ENCODE data around the gene PTPRN2. TPM values are rescaled to one million over a fixed set of nuclear protein-coding genes. Genes with fewer than 3 reads are reported as not detected.

Gene PTPRN2
- total RNA-seq, 1 experiment from 2014 or later = 2.1 TPM

GRCh38 chr7:157925383-157925875, 662.2 kb downstream of the PTPRN2 start:
- no peaks in the 10 kb centered on the region for H3K9me3 ChIP-seq (ENCODE audit: control insufficient read depth in 1 of 2, insufficient read depth in 1 of 2, low read depth in 1 of 2, low read length in 2 of 2)
- ATAC-seq (no peak), DNase-seq (ENCODE audit: low read depth, low spot score) (no peak)
- H3K4me2 ChIP-seq (ENCODE audit: low read length) = no peak overlapping the region
- TF ChIP-seq JUND (IDR thresholded peaks at IDR 0.05) = no peak
- TF ChIP-seq ATF3 (IDR thresholded peaks at IDR 0.05) = no peak
- TF ChIP-seq SP1 (IDR thresholded peaks at IDR 0.05; ENCODE audit: low read depth) = no peak
- no peak for TF ChIP-seq CBX3 (IDR thresholded peaks at IDR 0.05; ENCODE audit: low read depth)
- TF ChIP-seq EGR1 (IDR thresholded peaks at IDR 0.05; ENCODE audit: low read depth) = no peak
- TF ChIP-seq ZNF274 (IDR thresholded peaks at IDR 0.05; ENCODE audit: low read depth, low read length) = no peak
- no peak for TF ChIP-seq SRF (IDR thresholded peaks at IDR 0.05; ENCODE audit: low read depth)
- TF ChIP-seq YY1 (IDR thresholded peaks at IDR 0.05; ENCODE audit: extremely low read depth, insufficient replicate concordance, low read depth, low read length) = no peak
- no peak for TF ChIP-seq ZFX (IDR thresholded peaks at IDR 0.05)
- H3K27me3 ChIP-seq (ENCODE audit: insufficient read depth, low read length) = peaks cover 22% of the 10 kb centered on the region; the same call in 1 of the 2 replicates
- H3K9me2 ChIP-seq (ENCODE audit: insufficient read depth) = no peaks in the 10 kb centered on the region
- H3K36me3 ChIP-seq (ENCODE audit: control insufficient read depth in 1 of 2, insufficient read depth in 2 of 2, low read length in 2 of 2) = no peaks in the 10 kb centered on the region
- no peak overlapping the region for H2AFZ ChIP-seq (ENCODE audit: low read depth, low read length, poor library complexity, severe bottlenecking)
- H3K9ac ChIP-seq (ENCODE audit: low read length) = no peak overlapping the region
- RAD21 ChIA-PET (ENCODE audit: low non-redundant PET in 1 of 2, low total read pairs in 2 of 2, uncharacterized antibody in 2 of 2, unreplicated experiment in 2 of 2) = no interaction called here
- H3K4me1 ChIP-seq (ENCODE audit: control insufficient read depth in 1 of 2, insufficient read depth in 2 of 2, low read length in 2 of 2) = no peaks in the 10 kb centered on the region
- H3K27ac ChIP-seq (ENCODE audit: low read depth, low read length) = no peak overlapping the region
- POLR2A ChIA-PET = no interaction called here
- CTCF ChIA-PET = no interaction called here
- H3K79me2 ChIP-seq (ENCODE audit: insufficient read depth, low read length) = no peaks in the 10 kb centered on the region
- no peaks in the 10 kb centered on the region for H4K20me1 ChIP-seq (ENCODE audit: insufficient read depth)
- intact Hi-C loops (cut with micrococcal nuclease) = no loop called here
- H3K4me3 ChIP-seq (replicated peaks in 1 of 2; ENCODE audit: low read depth in 1 of 2, low read length in 2 of 2) = no peak overlapping the region
- BruUV-seq (replicated peaks) = no TSS peak

- ATAC-seq (no peak), DNase-seq (ENCODE audit: low read depth, low spot score) (no peak)
- Histone ChIP-seq H3K36me3 (ENCODE audit: control insufficient read depth in 1 of 2, insufficient read depth in 2 of 2, low read length in 2 of 2) (no peaks in the 10 kb centered on the region), H3K4me3 (replicated peaks in 1 of 2; ENCODE audit: low read depth in 1 of 2, low read length in 2 of 2) (no peak overlapping the region), H3K79me2 (ENCODE audit: insufficient read depth, low read length) (no peaks in the 10 kb centered on the region), H2AFZ (ENCODE audit: low read depth, low read length, poor library complexity, severe bottlenecking) (no peak overlapping the region), H3K27me3 (ENCODE audit: insufficient read depth, low read length) (peaks cover 18% of the 10 kb centered on the region; the same call in 1 of the 2 replicates), H3K9ac (ENCODE audit: low read length) (no peak overlapping the region), H4K20me1 (ENCODE audit: insufficient read depth) (no peaks in the 10 kb centered on the region), H3K27ac (ENCODE audit: low read depth, low read length) (no peak overlapping the region), H3K9me3 (ENCODE audit: control insufficient read depth in 1 of 2, insufficient read depth in 1 of 2, low read depth in 1 of 2, low read length in 2 of 2) (no peaks in the 10 kb centered on the region), H3K9me2 (ENCODE audit: insufficient read depth) (no peaks in the 10 kb centered on the region), H3K4me2 (ENCODE audit: low read length) (no peak overlapping the region), H3K4me1 (ENCODE audit: control insufficient read depth in 1 of 2, insufficient read depth in 2 of 2, low read length in 2 of 2) (no peaks in the 10 kb centered on the region)
- POLR2A ChIA-PET = no interaction called here
- RAD21 ChIA-PET (ENCODE audit: low non-redundant PET in 1 of 2, low total read pairs in 2 of 2, uncharacterized antibody in 2 of 2, unreplicated experiment in 2 of 2) = no interaction called here
- BruUV-seq (replicated peaks) = no TSS peak
- CTCF ChIA-PET = no interaction called here
- no peak for TF ChIP-seq EZH2phosphoT487 (IDR thresholded peaks at IDR 0.05; ENCODE audit: borderline replicate concordance)
- no peak for TF ChIP-seq EGR1 (IDR thresholded peaks at IDR 0.05; ENCODE audit: low read depth)
- no peak for TF ChIP-seq SIN3A (IDR thresholded peaks at IDR 0.05; ENCODE audit: low read depth)
- TF ChIP-seq RAD21 (IDR thresholded peaks at IDR 0.05; ENCODE audit: low read depth) = no peak
- TF ChIP-seq JUND (IDR thresholded peaks at IDR 0.05) = no peak
- no peak for TF ChIP-seq POLR2AphosphoS5 (IDR thresholded peaks at IDR 0.05; ENCODE audit: low read depth, low read length)
- no peak for TF ChIP-seq ZFX (IDR thresholded peaks at IDR 0.05)
- no peak for TF ChIP-seq REST (IDR thresholded peaks at IDR 0.05; ENCODE audit: low read depth)
- no peak for TF ChIP-seq CBX3 (IDR thresholded peaks at IDR 0.05; ENCODE audit: low read depth)
- intact Hi-C loops (cut with micrococcal nuclease) = no loop called here
Observed at GRCh38 chr7:157923903-157924630, 663.6 kb downstream of the PTPRN2 start.
